H9 (cell line): ENCODE measurements around the gene CEBPG. TPM values are rescaled to one million over a fixed set of nuclear protein-coding genes. Genes with fewer than 3 reads are reported as not detected.

Source experiments
- DNase-seq: peaks from one replicate; pipeline ENCODE4 v3.0.0-alpha.2; 2017
- H2AFZ ChIP-seq: one replicate; pipeline ENCODE4 v1.6.1; 2013; ENCODE audit warnings: mild to moderate bottlenecking, low read length, control low read depth, moderate library complexity
- H2AK5ac ChIP-seq: 2 replicates; pipeline ENCODE4 v1.6.1; 2013; ENCODE audit warnings: low read length, control low read depth, mixed read lengths; ENCODE audit not compliant: insufficient read length
- H2BK120ac ChIP-seq: one replicate; pipeline ENCODE4 v1.6.1; 2013; ENCODE audit warnings: low read depth, mild to moderate bottlenecking, low read length, control low read depth, inconsistent platforms; ENCODE audit not compliant: poor library complexity, severe bottlenecking
- H2BK12ac ChIP-seq: 2 replicates; pipeline ENCODE4 v1.6.1; 2013; ENCODE audit warnings: low read length, control low read depth, mixed read lengths, low read depth; ENCODE audit not compliant: insufficient read length
- H2BK15ac ChIP-seq: 2 replicates; pipeline ENCODE4 v1.6.1; 2013; ENCODE audit warnings: low read depth, low read length, control low read depth
- H2BK20ac ChIP-seq: one replicate; pipeline ENCODE4 v1.6.1; 2013; ENCODE audit warnings: low read depth, mild to moderate bottlenecking, low read length, control low read depth, inconsistent platforms; ENCODE audit not compliant: poor library complexity, severe bottlenecking
- H2BK5ac ChIP-seq: 2 replicates; pipeline ENCODE4 v1.6.1; 2013; ENCODE audit warnings: low read length, control low read depth, mixed read lengths; ENCODE audit not compliant: insufficient read length
- H3K14ac ChIP-seq: 2 replicates; pipeline ENCODE4 v1.6.1; 2013; ENCODE audit warnings: low read length, control low read depth; ENCODE audit not compliant: insufficient read depth
- H3K18ac ChIP-seq: 2 replicates; pipeline ENCODE4 v1.6.1; 2013; ENCODE audit warnings: low read depth, mild to moderate bottlenecking, mixed read lengths, low read length, control low read depth; ENCODE audit not compliant: insufficient read length
- H3K23ac ChIP-seq: 2 replicates; pipeline ENCODE4 v1.6.1; 2013; ENCODE audit warnings: low read length, control low read depth, mixed read lengths, low read depth; ENCODE audit not compliant: insufficient read length
- H3K23me2 ChIP-seq: 2 replicates; pipeline ENCODE4 v1.6.1; 2013; ENCODE audit warnings: low read depth, mild to moderate bottlenecking, mixed read lengths, low read length, control low read depth; ENCODE audit not compliant: insufficient read length, poor library complexity, severe bottlenecking
- H3K27ac ChIP-seq: 2 replicates; pipeline ENCODE4 v1.5.1; 2013; ENCODE audit warnings: low read length, control low read depth, mixed read lengths, low read depth; ENCODE audit not compliant: insufficient read length
- H3K27me3 ChIP-seq: 2 replicates; pipeline ENCODE4 v1.6.1; 2013; ENCODE audit warnings: low read length, control low read depth, inconsistent platforms; ENCODE audit not compliant: insufficient read depth
- H3K4ac ChIP-seq: 2 replicates; pipeline ENCODE4 v1.6.1; 2013; ENCODE audit warnings: low read depth, mild to moderate bottlenecking, control low read depth, inconsistent platforms, low read length, moderate library complexity
- H3K4me1 ChIP-seq: 2 replicates; pipeline ENCODE4 v1.6.1; 2013; ENCODE audit warnings: low read length, control low read depth, inconsistent platforms; ENCODE audit not compliant: insufficient read depth
- H3K4me2 ChIP-seq: 2 replicates; pipeline ENCODE4 v1.6.1; 2013; ENCODE audit warnings: low read length, control low read depth, mixed read lengths; ENCODE audit not compliant: insufficient read length, insufficient read depth
- H3K56ac ChIP-seq: 2 replicates; pipeline ENCODE4 v1.6.1; 2013; ENCODE audit warnings: low read depth, mild to moderate bottlenecking, mixed read lengths, low read length, control low read depth; ENCODE audit not compliant: insufficient read length
- H3K79me1 ChIP-seq: 2 replicates; pipeline ENCODE4 v1.6.1; 2013; ENCODE audit warnings: low read depth, mild to moderate bottlenecking, moderate library complexity, low read length, control low read depth, inconsistent platforms; ENCODE audit not compliant: insufficient read depth, poor library complexity, severe bottlenecking
- H3K79me2 ChIP-seq: 2 replicates; pipeline ENCODE4 v1.6.1; 2013; ENCODE audit warnings: low read length, control low read depth, inconsistent platforms; ENCODE audit not compliant: insufficient read depth
- H3K9ac ChIP-seq: 2 replicates; pipeline ENCODE4 v1.6.1; 2013; ENCODE audit warnings: low read length, control low read depth, mixed read lengths; ENCODE audit not compliant: insufficient read length; ENCODE audit errors: extremely low read depth
- H3K9me3 ChIP-seq: one replicate; pipeline ENCODE4 v1.6.1; 2013; ENCODE audit warnings: low read depth, low read length, inconsistent platforms; ENCODE audit not compliant: control insufficient read depth
- H3T11ph ChIP-seq: one replicate; pipeline ENCODE4 v1.6.1; 2013; ENCODE audit warnings: mild to moderate bottlenecking, low read length, control low read depth, inconsistent platforms
- H4K20me1 ChIP-seq: one replicate; pipeline ENCODE4 v1.6.1; 2013; ENCODE audit not compliant: control insufficient read depth, insufficient read length, insufficient read depth
- H4K5ac ChIP-seq: 2 replicates; pipeline ENCODE4 v1.6.1; 2013; ENCODE audit warnings: low read depth, mild to moderate bottlenecking, mixed read lengths, low read length, control low read depth; ENCODE audit not compliant: insufficient read length
- H4K8ac ChIP-seq: replicated peaks from 2 replicates; pipeline ENCODE4 v1.6.1; 2013; ENCODE audit warnings: low read length, control low read depth, mixed read lengths, low read depth; ENCODE audit not compliant: insufficient read length
- H4K91ac ChIP-seq: 2 replicates; pipeline ENCODE4 v1.6.1; 2013; ENCODE audit warnings: low read depth, mild to moderate bottlenecking, moderate library complexity, mixed read lengths, low read length, control low read depth; ENCODE audit not compliant: insufficient read length
- H3K27ac Mint-ChIP-seq, 3 experiments: 2 replicates in 2 of 3; 3 replicates in 1 of 3; pipeline ENCODE4 v1.8.0; 2020 to 2021; ENCODE audit warnings: mixed read lengths in 3 of 3, mild to moderate bottlenecking in 1 of 3, moderate library complexity in 1 of 3
- H3K27me3 Mint-ChIP-seq: 2 replicates; pipeline ENCODE4 v1.8.0; 2021; ENCODE audit warnings: low read depth, mild to moderate bottlenecking, moderate library complexity, mixed read lengths
- H3K36me3 Mint-ChIP-seq, 3 experiments: 2 replicates in 2 of 3; 3 replicates in 1 of 3; pipeline ENCODE4 v1.8.0; 2020 to 2021; ENCODE audit warnings: low read depth in 3 of 3, mixed read lengths in 3 of 3; ENCODE audit not compliant: insufficient read depth in 1 of 3
- H3K4me1 Mint-ChIP-seq, 2 experiments: 2 replicates each; pipeline ENCODE4 v1.8.0; 2020; ENCODE audit warnings: mixed read lengths in 2 of 2
- H3K4me3 Mint-ChIP-seq, 2 experiments: 2 replicates in 1 of 2; 3 replicates in 1 of 2; pipeline ENCODE4 v1.8.0; 2020 to 2021; ENCODE audit warnings: mild to moderate bottlenecking in 2 of 2, mixed read lengths in 2 of 2, moderate library complexity in 1 of 2
- H3K9me3 Mint-ChIP-seq, 2 experiments: 2 replicates in 1 of 2; 3 replicates in 1 of 2; pipeline ENCODE4 v1.8.0; 2020; ENCODE audit warnings: mild to moderate bottlenecking in 2 of 2, mixed read lengths in 2 of 2, moderate library complexity in 1 of 2
- CTCF ChIP-seq: fragments of 200-600 bp; sonication (generic); conservative IDR thresholded peaks from 3 replicates; pipeline ENCODE4 v1.8.0; 2021; ENCODE audit warnings: antibody characterized with exemption, mild to moderate bottlenecking
- WGBS: extraction: QIAGEN DNeasy Blood & Tissue Kit; methylation state at CpG from one replicate; pipeline ENCODE4 v1.1.7; 2013; ENCODE audit warnings: missing lambda C conversion rate, low lambda C conversion rate, mixed read lengths; ENCODE audit not compliant: insufficient read length; ENCODE audit errors: extremely low coverage; 5-methylcytosine and 5-hydroxymethylcytosine counted together
- total RNA-seq: library from RNA; stranded (reverse); gene quantifications from 2 replicates; pipeline ENCODE4 v1.2.1, GENCODE V29; 2021

The CEBPG gene
- total RNA-seq, 1 experiment from 2014 or later: 33.7 TPM

GRCh38 chr19:33405254-33405552 lies 31.7 kb downstream of the CEBPG start:
- Histone ChIP-seq H2BK5ac (no peak overlapping the region), H2AK5ac (no peak overlapping the region), H3K9me3 (no peaks in the 10 kb centered on the region), H4K5ac (no peak overlapping the region), H4K20me1 (no peaks in the 10 kb centered on the region), H3T11ph (no peak overlapping the region), H2BK120ac (no peak overlapping the region), H2BK12ac (no peak overlapping the region), H3K79me2 (no peaks in the 10 kb centered on the region), H3K23me2 (no peaks in the 10 kb centered on the region), H2BK20ac (no peak overlapping the region), H3K23ac (no peak overlapping the region), H2AFZ (no peak overlapping the region), H4K91ac (no peak overlapping the region), H3K4me2 (no peak overlapping the region), H3K27me3 (no peaks in the 10 kb centered on the region), H3K56ac (no peak overlapping the region), H3K9ac (no peak overlapping the region), H2BK15ac (no peak overlapping the region), H3K4ac (no peak overlapping the region), H3K14ac (no peak overlapping the region), H3K4me1 (no peaks in the 10 kb centered on the region), H3K18ac (no peak overlapping the region), H3K27ac (no peak overlapping the region), H3K79me1 (no peaks in the 10 kb centered on the region), H4K8ac (no peak overlapping the region)
- H3K4me3 Mint-ChIP-seq: no peak overlapping the region
- no peak for TF ChIP-seq CTCF
- H3K9me3 Mint-ChIP-seq: no peaks in the 10 kb centered on the region
- H3K27me3 Mint-ChIP-seq: no peaks in the 10 kb centered on the region
- peaks cover 6 to 11% of the 10 kb centered on the region in 2 experiments for H3K4me1 Mint-ChIP-seq
- WGBS: no CpG with 5 or more reads among the region's 8 CpGs
- H3K27ac Mint-ChIP-seq: no peak overlapping the region; a peak in 1 of 7 replicates
- no peaks in the 10 kb centered on the region; a peak in 1 of 7 replicates for H3K36me3 Mint-ChIP-seq
- DNase-seq: no peak
